ENCODE results near the gene AUTS2. TPM values are rescaled to one million over a fixed set of nuclear protein-coding genes. Genes with fewer than 3 reads are reported as not detected.

AUTS2 gene
- total and polyA plus RNA-seq, 2 experiments from 2014 or later: 32.0 to 91.0 TPM

DNA sequence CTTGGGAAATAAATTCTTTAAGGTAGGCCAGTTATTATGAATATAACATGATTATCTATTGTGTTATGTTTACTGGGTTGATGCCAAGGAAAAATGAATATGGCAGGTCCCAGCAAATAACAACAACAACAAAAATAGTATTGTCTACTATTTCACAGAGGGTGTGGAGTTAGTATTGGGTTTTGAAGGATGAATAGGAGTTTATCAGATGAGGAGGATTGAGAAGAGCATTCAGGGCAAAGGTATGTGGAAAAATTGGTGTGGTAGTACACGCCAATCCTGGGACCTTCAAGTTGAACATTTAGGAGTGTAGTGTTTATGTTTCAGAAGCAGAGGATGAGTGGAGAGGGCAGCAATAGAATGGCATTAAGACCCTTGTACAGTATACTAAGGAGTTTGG, 671.9 kb downstream of the AUTS2 start:
- Histone ChIP-seq H3K27me3 (ENCODE audit: insufficient read depth) (no peaks in the 10 kb centered on the region), H3K4me1 (ENCODE audit: insufficient read depth) (peaks cover 27% of the 10 kb centered on the region), H3K9me2 (ENCODE audit: insufficient read depth) (no peaks in the 10 kb centered on the region), H3K27ac (ENCODE audit: low read depth) (no peak overlapping the region), H3F3A (replicated peaks; ENCODE audit: low read depth) (no peaks in the 10 kb centered on the region), H4K20me1 (replicated peaks; ENCODE audit: insufficient read depth) (no peaks in the 10 kb centered on the region), H2AFZ (no peak overlapping the region), H3K79me2 (replicated peaks; ENCODE audit: insufficient read depth) (no peaks in the 10 kb centered on the region), H3K36me3 (ENCODE audit: insufficient read depth) (no peaks in the 10 kb centered on the region), H3K4me2 (no peak overlapping the region), H3K4me3 (no peak overlapping the region)
- Mint-ChIP-seq H3K27ac (no peak overlapping the region), H3K27me3 (ENCODE audit: insufficient read depth, low read depth, poor library complexity) (peaks cover 4% of the 10 kb centered on the region), H3K36me3 (ENCODE audit: low read depth) (no peaks in the 10 kb centered on the region), H3K9me3 (no peaks in the 10 kb centered on the region), H3K4me3 (no peak overlapping the region; the same call in 2 of the 3 replicates), H3K4me1 (peaks cover 29% of the 10 kb centered on the region)
- TF ChIP-seq, protein P1, sequence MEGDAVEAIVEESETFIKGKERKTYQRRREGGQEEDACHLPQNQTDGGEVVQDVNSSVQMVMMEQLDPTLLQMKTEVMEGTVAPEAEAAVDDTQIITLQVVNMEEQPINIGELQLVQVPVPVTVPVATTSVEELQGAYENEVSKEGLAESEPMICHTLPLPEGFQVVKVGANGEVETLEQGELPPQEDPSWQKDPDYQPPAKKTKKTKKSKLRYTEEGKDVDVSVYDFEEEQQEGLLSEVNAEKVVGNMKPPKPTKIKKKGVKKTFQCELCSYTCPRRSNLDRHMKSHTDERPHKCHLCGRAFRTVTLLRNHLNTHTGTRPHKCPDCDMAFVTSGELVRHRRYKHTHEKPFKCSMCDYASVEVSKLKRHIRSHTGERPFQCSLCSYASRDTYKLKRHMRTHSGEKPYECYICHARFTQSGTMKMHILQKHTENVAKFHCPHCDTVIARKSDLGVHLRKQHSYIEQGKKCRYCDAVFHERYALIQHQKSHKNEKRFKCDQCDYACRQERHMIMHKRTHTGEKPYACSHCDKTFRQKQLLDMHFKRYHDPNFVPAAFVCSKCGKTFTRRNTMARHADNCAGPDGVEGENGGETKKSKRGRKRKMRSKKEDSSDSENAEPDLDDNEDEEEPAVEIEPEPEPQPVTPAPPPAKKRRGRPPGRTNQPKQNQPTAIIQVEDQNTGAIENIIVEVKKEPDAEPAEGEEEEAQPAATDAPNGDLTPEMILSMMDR (conservative IDR thresholded peaks at IDR 0.05; ENCODE audit: low read depth in 2 of 2): no peak
- no peak for TF ChIP-seq EZH2phosphoT487 (IDR thresholded peaks at IDR 0.05; ENCODE audit: unreplicated experiment)
- TF ChIP-seq, protein P2, sequence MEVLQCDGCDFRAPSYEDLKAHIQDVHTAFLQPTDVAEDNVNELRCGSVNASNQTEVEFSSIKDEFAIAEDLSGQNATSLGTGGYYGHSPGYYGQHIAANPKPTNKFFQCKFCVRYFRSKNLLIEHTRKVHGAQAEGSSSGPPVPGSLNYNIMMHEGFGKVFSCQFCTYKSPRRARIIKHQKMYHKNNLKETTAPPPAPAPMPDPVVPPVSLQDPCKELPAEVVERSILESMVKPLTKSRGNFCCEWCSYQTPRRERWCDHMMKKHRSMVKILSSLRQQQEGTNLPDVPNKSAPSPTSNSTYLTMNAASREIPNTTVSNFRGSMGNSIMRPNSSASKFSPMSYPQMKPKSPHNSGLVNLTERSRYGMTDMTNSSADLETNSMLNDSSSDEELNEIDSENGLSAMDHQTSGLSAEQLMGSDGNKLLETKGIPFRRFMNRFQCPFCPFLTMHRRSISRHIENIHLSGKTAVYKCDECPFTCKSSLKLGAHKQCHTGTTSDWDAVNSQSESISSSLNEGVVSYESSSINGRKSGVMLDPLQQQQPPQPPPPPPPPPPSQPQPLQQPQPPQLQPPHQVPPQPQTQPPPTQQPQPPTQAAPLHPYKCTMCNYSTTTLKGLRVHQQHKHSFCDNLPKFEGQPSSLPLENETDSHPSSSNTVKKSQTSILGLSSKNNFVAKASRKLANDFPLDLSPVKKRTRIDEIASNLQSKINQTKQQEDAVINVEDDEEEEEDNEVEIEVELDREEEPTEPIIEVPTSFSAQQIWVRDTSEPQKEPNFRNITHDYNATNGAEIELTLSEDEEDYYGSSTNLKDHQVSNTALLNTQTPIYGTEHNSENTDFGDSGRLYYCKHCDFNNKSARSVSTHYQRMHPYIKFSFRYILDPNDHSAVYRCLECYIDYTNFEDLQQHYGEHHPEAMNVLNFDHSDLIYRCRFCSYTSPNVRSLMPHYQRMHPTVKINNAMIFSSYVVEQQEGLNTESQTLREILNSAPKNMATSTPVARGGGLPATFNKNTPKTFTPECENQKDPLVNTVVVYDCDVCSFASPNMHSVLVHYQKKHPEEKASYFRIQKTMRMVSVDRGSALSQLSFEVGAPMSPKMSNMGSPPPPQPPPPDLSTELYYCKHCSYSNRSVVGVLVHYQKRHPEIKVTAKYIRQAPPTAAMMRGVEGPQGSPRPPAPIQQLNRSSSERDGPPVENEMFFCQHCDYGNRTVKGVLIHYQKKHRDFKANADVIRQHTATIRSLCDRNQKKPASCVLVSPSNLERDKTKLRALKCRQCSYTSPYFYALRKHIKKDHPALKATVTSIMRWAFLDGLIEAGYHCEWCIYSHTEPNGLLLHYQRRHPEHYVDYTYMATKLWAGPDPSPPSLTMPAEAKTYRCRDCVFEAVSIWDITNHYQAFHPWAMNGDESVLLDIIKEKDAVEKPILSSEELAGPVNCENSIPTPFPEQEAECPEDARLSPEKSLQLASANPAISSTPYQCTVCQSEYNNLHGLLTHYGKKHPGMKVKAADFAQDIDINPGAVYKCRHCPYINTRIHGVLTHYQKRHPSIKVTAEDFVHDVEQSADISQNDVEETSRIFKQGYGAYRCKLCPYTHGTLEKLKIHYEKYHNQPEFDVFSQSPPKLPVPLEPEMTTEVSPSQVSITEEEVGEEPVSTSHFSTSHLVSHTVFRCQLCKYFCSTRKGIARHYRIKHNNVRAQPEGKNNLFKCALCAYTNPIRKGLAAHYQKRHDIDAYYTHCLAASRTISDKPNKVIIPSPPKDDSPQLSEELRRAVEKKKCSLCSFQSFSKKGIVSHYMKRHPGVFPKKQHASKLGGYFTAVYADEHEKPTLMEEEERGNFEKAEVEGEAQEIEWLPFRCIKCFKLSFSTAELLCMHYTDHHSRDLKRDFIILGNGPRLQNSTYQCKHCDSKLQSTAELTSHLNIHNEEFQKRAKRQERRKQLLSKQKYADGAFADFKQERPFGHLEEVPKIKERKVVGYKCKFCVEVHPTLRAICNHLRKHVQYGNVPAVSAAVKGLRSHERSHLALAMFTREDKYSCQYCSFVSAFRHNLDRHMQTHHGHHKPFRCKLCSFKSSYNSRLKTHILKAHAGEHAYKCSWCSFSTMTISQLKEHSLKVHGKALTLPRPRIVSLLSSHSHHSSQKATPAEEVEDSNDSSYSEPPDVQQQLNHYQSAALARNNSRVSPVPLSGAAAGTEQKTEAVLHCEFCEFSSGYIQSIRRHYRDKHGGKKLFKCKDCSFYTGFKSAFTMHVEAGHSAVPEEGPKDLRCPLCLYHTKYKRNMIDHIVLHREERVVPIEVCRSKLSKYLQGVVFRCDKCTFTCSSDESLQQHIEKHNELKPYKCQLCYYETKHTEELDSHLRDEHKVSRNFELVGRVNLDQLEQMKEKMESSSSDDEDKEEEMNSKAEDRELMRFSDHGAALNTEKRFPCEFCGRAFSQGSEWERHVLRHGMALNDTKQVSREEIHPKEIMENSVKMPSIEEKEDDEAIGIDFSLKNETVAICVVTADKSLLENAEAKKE (CRISPR knock-in tag; IDR thresholded peaks at IDR 0.05): no peak
- TF ChIP-seq POLR2AphosphoS5 (IDR thresholded peaks at IDR 0.05; ENCODE audit: low read depth): no peak
- no peak for TF ChIP-seq EZH2 (IDR thresholded peaks at IDR 0.05; ENCODE audit: low read depth, unreplicated experiment)
- TF ChIP-seq, protein P3, sequence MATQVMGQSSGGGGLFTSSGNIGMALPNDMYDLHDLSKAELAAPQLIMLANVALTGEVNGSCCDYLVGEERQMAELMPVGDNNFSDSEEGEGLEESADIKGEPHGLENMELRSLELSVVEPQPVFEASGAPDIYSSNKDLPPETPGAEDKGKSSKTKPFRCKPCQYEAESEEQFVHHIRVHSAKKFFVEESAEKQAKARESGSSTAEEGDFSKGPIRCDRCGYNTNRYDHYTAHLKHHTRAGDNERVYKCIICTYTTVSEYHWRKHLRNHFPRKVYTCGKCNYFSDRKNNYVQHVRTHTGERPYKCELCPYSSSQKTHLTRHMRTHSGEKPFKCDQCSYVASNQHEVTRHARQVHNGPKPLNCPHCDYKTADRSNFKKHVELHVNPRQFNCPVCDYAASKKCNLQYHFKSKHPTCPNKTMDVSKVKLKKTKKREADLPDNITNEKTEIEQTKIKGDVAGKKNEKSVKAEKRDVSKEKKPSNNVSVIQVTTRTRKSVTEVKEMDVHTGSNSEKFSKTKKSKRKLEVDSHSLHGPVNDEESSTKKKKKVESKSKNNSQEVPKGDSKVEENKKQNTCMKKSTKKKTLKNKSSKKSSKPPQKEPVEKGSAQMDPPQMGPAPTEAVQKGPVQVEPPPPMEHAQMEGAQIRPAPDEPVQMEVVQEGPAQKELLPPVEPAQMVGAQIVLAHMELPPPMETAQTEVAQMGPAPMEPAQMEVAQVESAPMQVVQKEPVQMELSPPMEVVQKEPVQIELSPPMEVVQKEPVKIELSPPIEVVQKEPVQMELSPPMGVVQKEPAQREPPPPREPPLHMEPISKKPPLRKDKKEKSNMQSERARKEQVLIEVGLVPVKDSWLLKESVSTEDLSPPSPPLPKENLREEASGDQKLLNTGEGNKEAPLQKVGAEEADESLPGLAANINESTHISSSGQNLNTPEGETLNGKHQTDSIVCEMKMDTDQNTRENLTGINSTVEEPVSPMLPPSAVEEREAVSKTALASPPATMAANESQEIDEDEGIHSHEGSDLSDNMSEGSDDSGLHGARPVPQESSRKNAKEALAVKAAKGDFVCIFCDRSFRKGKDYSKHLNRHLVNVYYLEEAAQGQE (IDR thresholded peaks at IDR 0.05; ENCODE audit: unreplicated experiment): no peak
- no peak for TF ChIP-seq NANOG (IDR thresholded peaks at IDR 0.05; ENCODE audit: borderline replicate concordance)
- no peak for TF ChIP-seq CREB1 (CRISPR knock-in tag; IDR thresholded peaks at IDR 0.05; ENCODE audit: low read depth)
- TF ChIP-seq ZNF331 (CRISPR knock-in tag; IDR thresholded peaks at IDR 0.05; ENCODE audit: low read depth): no peak
- no peak for TF ChIP-seq STAT1 (IDR thresholded peaks at IDR 0.05; ENCODE audit: unreplicated experiment)
- no peak for TF ChIP-seq ZNF114 (CRISPR knock-in tag; IDR thresholded peaks at IDR 0.05)
- TF ChIP-seq, protein P4, sequence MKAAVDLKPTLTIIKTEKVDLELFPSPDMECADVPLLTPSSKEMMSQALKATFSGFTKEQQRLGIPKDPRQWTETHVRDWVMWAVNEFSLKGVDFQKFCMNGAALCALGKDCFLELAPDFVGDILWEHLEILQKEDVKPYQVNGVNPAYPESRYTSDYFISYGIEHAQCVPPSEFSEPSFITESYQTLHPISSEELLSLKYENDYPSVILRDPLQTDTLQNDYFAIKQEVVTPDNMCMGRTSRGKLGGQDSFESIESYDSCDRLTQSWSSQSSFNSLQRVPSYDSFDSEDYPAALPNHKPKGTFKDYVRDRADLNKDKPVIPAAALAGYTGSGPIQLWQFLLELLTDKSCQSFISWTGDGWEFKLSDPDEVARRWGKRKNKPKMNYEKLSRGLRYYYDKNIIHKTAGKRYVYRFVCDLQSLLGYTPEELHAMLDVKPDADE (IDR thresholded peaks at IDR 0.05): no peak
- no peak for TF ChIP-seq JUNB (IDR thresholded peaks at IDR 0.05; ENCODE audit: unreplicated experiment)
- DNase-seq (ENCODE audit: low spot score) (no peak), ATAC-seq (no peak)

Data from GM23338 (cell line).